OCI-LY7 (cell line): ENCODE data around the gene HIP1R.

ENCODE experiments used
- CTCF ChIP-seq: fragments of 200-600 bp; sonication (generic); conservative IDR thresholded peaks from 2 replicates; pipeline ENCODE4 v1.5.1; 2014; ENCODE audit warnings: mild to moderate bottlenecking, antibody characterized with exemption, low read length, moderate library complexity, mixed read lengths
- EZH2phosphoT487 ChIP-seq: fragments of 200-600 bp; sonication (generic); IDR thresholded peaks from 2 replicates; pipeline ENCODE4 v1.6.1; 2018; ENCODE audit warnings: low read depth, borderline replicate concordance, mild to moderate bottlenecking, mixed run types, antibody characterized with exemption, low read length, moderate library complexity, mixed read lengths

- TF ChIP-seq CTCF (no peak), EZH2phosphoT487 (no peak)
Observed at GRCh38 chr12:122860854-122861586, 25.8 kb downstream of the HIP1R start.
